GM21576 (cell line): ENCODE data around the gene PLCB3.
"Not testable (repeated sequence)": the region's sequence is repeated elsewhere in the genome, so short reads cannot be mapped to it uniquely, and the experiment has no call there.

Experiments used
- ATAC-seq: cut with Tn5 transposase; IDR thresholded peaks from one replicate; pipeline ENCODE4 v1.9.1; 2021; ENCODE audit warnings: mild to moderate bottlenecking, moderate library complexity; ENCODE audit not compliant: unreplicated experiment

PLCB3 gene

DNA sequence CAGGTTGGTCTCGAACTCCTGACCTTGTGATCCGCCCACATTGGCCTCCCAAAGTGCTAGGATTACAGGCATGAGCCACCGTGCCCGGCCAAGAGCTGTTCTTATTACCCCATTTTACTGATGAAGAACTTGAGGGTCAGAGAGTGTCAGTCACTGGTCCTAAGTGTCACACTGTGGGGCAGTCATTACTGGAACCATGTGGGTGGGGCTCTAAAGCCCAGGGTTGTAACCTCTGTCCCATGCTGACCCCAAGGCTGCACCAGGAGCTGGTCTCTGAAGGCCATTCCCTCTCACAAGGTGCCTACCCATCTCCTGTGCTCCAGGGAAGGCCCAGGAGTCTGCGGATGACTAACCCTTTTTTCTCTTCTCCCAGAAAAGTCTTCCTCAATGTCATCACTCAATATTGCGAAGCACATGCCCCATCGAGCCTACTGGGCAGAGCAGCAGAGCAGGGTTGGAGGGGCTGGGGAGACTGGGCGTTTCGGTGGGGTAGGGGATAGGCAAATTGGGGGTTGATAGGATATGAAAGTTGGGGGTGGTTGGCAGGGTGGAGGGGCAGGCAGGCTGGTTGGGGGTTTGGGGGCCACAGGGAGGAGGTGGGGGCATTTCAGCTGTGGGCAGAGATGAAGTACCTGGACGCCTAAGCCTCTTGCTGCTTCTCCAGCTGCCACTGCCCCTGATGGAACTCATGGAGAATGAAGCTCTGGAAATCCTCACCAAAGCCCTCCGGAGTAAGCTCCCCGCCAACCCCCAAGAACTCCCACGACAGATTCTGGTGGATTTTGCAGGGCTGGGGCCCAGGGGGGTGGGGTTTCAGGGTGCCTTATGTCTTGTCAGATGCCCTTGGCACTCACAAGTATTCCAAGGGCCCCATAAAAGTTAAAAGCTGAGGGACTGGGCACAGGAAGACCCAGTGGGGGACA lies 52.0 kb downstream of the PLCB3 start:
- ATAC-seq, result no peak

DNA sequence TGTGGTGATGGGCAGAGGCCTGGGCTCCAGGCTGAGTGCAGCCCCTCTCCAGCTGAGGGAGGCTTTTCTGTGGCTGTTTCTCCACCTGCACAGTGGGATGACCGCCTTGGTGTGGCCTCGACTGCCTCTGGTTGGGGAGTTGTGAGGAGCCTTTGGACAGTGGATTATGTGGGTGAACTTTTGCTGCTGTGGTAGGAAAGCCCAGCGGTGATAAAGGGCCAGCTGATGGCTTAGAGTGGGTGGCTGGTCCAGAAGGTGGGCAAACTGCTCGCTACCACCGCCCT lies 52.6 kb downstream of the PLCB3 start:
- no peak for ATAC-seq

DNA sequence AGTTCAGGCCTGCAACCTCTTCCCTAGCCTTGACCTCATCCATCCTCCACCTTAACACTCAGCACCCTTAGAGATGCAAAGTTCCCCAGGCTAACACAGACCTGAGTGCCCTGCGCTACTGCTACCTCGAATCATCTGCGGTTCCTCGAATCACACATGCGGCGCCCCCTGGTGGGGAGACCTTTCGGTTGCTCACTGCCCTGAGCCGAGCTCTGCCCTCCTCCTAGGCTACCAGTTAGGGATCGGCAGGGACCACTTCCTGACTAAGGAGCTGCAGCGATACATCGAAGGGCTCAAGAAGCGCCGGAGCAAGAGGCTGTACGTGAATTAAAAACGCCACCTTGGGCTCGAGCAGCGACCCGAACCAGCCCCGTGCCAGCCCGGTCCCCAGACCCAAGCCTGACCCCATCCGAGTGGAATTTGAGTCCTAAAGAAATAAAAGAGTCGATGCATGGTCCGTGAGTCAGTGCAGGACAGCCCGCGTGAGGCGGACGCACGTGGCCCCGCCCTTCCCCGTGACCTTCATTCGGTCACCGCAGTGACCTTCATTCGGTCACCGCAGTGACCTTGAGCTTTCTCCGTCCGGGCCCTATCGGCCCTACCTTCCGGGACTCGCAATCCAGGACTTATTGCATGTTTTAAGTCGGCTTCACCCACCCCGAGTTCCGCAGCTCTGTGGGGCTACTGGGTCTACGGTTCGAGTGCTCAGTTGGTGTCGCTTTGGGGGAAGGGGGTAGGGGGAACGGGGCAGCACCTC lies 53.2 kb downstream of the PLCB3 start:
- peak; percentile 34 for ATAC-seq

DNA sequence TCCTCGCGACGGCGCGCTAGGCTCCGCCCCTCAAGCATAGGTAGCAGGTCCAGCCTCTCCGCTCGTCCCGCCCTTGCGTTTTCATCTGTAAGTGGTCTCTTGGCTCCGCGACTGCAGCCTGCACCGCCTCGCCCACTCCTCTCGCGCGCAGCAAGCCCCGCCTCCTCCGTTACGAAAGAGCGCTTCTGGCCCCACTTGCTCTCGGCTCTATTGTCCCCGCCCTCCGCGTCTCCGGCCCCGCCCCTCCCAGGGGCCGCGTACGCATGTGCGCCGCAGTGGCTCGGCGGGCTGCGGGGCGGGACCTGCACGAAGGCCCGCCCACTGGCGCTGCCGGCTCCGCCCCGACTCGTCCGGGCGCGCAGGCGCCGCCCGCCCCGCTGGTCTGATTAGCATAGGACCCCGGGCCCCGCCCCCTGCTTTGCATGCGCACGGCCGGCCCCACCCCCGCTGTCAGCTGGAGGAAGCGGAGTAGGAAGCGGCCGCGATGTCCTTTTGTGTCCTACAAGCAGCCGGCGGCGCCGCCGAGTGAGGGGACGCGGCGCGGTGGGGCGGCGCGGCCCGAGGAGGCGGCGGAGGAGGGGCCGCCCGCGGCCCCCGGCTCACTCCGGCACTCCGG lies 53.9 kb downstream of the PLCB3 start, which contains the start of gene ESRRA:
ESRRA (plus strand) TSS at position 450 of the 616 bp plus-strand sequence. CDS start 1,656 bp downstream, outside the sequence.
- peak; percentile 77 for ATAC-seq

DNA sequence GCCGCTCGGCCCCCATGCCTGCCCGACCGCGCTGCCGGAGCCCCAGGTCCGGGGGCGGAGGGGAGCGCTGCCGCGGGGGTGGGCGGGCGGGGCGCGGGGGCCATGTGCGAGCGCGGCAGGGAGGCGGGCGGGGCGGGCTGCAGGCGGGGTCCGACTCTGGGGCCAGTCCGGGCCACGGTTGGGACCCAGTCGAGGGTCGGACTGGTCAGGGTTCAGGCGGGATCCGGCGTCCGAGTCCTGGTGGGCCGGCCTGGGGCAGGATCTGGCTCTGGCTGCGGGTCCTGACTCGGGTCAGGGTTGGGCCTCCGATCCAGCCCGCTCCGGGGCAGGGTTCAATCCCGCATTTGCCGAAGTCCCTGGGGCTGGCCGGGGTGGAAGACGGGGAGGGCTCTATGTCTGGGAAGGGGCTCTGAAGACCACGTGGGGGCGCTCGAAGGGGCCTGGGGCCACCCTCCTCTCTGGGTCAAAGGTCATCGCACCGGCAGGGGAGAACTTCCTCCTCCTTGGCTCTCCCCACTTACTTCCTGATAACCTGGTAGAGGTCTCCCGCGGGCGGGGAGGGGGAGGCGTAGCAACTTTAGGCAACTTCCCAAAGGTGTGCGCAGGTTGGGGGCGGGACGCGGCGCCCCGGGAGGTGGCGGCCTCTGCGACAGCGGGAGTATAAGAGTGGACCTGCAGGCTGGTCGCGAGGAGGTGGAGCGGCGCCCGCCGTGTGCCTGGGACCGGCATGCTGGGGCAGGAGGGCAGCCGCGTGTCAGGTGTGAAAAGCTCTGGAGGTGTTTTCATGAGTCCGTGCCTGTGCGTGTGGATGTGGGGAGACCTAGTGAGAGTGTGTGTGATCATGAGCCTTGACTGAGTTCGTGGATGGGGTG lies 54.6 kb downstream of the PLCB3 start:
- peak; percentile 17 for ATAC-seq

DNA sequence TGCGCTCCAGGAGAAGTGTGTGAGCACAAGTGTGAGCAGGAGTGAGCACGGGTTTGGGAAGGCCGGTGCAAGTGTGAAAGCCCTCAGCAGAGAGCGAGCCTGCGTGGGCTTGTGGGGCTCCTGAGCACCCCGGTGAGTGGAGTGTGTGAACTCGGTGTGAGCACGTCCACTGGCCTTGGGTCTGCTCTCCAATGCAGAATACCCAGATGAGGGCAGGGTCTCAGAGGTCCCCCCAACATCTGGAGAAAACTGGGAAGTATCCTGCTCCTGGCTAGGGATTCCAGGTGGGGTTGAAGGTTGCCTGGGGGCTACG lies 55.2 kb downstream of the PLCB3 start:
- no peak for ATAC-seq

DNA sequence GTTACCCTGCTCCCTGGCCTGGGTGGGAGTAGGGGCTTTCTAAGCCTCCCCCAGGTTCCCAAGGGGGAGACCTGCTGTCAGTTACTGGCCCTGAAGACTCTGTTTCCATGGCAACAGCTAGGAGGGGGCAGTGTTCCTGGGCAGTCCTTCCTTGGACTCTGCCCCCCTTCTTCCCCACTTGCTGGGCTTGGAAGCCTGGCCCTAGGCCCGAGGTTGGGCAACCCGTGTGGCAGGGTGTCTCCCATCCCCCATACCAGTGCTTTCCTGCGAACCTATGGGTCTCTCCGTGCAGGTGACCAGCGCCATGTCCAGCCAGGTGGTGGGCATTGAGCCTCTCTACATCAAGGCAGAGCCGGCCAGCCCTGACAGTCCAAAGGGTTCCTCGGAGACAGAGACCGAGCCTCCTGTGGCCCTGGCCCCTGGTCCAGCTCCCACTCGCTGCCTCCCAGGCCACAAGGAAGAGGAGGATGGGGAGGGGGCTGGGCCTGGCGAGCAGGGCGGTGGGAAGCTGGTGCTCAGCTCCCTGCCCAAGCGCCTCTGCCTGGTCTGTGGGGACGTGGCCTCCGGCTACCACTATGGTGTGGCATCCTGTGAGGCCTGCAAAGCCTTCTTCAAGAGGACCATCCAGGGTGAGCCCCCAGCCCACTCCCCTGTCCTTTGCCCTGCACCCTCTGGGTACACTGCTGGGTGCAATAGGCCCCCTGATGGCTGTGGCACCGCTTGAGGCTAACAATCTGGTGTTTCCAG lies 55.7 kb downstream of the PLCB3 start:
- no peak for ATAC-seq

DNA sequence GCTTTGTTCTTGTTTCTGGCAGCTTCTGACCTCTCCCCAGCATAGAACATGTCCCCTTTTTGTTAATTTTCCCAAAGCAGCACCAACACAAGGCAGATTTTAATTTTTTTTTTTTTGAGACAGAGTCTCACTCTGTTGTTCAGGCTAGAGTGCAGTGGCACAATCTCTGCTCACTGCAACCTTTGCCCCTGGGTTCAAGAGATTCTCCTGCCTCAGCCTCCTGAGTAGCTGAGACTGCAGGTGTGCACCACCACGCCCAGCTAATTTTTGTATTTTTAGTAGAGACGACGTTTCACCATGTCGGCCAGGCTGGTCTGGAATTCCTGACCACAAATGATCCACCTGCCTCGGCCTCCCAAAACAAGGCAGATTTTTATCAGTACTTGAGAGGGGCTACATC lies 56.5 kb downstream of the PLCB3 start:
- ATAC-seq, result not testable (repeated sequence)

DNA sequence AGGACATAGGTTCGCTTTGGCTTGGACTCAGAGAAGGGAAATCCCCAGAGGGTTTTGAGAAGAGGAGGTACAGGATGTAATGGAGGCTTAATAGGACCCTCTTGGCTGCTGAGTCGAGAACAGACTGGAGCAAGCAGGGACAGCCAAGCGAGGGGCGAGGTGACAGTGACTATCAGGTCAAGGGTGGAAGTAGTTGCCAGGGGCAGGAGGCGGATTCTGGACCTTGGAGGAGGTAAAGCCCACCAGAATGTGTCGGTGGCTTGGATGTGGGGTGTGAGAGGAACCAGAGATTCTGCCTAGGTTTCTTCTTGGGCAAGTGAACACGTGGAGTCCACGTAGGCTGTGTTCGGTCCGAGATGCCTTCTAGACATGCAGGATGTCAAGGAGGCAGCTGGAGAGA lies 61.6 kb downstream of the PLCB3 start:
- ATAC-seq, result no peak

DNA sequence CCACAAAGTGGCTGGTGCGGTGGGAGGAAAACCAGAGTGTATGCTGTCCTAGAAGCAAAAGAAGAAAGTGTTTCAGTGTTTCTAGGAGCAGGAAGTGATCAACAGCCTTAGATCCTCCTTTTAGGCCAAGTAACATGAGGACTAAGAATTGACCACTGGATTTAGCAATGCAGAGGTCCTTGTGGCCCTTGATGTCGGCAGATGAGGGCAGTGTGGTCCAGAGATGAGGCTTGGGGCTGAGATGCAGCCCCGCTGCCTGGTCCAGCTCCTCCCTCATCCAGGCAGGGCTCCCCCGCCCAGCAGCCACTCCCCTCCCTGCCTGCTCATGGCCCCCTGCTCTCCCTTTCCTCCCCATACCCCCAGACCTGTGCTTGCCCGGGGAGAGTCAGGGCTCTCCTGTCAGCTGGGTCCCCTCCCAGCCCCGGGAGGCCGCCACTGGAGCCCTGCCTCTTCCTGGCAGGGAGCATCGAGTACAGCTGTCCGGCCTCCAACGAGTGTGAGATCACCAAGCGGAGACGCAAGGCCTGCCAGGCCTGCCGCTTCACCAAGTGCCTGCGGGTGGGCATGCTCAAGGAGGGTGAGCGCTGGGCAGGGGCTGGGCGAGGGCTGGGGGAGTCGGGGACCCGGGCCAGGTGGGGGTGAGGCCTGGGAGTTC lies 62.3 kb downstream of the PLCB3 start:
- ATAC-seq, result no peak

DNA sequence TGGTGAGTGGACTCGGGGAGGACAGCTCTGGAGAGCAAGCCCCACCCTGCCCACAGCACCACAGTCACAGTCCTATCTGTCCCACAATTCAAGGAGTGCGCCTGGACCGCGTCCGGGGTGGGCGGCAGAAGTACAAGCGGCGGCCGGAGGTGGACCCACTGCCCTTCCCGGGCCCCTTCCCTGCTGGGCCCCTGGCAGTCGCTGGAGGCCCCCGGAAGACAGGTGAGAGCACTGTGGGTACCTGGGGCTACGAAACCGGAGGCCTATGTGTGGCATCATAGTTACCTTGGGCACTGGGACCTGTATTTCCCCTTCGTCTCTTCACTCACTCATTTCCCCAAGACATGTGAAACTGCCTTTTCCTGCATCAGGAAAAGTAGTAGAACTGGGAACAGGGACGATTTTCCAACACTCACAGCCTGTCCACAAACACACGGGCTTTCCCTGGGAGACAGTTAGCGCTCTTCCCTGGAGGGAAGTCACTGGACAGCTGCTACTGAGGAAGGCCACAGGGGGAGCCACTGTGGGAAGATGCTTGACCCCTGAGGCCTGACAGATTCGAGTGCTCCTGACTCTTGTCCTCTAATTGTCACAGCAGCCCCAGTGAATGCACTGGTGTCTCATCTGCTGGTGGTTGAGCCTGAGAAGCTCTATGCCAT lies 62.9 kb downstream of the PLCB3 start:
- ATAC-seq, result no peak

DNA sequence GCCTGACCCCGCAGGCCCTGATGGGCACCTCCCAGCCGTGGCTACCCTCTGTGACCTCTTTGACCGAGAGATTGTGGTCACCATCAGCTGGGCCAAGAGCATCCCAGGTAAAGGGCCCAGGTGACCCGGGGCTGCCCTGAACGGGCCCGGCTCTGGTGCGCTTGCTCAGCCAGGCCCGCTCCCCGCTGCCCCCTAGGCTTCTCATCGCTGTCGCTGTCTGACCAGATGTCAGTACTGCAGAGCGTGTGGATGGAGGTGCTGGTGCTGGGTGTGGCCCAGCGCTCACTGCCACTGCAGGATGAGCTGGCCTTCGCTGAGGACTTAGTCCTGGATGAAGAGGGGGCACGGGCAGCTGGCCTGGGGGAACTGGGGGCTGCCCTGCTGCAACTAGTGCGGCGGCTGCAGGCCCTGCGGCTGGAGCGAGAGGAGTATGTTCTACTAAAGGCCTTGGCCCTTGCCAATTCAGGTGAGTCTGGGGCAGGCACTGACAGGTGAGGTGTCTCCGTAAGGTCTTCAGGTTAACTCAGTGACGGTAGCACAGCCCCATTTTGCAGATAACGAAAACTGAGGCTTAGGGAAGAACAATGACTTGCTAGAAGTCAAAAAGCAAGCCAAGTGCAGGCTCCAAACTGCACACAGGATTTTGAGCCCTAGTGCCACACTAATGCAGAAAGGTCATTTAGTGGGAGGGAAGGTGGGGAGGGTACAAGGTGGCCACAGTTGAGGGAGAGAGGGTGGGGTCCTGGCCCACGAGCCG lies 63.7 kb downstream of the PLCB3 start:
- no peak for ATAC-seq

DNA sequence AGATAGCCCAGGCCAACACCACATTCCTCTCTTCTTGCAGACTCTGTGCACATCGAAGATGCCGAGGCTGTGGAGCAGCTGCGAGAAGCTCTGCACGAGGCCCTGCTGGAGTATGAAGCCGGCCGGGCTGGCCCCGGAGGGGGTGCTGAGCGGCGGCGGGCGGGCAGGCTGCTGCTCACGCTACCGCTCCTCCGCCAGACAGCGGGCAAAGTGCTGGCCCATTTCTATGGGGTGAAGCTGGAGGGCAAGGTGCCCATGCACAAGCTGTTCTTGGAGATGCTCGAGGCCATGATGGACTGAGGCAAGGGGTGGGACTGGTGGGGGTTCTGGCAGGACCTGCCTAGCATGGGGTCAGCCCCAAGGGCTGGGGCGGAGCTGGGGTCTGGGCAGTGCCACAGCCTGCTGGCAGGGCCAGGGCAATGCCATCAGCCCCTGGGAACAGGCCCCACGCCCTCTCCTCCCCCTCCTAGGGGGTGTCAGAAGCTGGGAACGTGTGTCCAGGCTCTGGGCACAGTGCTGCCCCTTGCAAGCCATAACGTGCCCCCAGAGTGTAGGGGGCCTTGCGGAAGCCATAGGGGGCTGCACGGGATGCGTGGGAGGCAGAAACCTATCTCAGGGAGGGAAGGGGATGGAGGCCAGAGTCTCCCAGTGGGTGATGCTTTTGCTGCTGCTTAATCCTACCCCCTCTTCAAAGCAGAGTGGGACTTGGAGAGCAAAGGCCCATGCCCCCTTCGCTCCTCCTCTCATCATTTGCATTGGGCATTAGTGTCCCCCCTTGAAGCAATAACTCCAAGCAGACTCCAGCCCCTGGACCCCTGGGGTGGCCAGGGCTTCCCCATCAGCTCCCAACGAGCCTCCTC lies 64.6 kb downstream of the PLCB3 start:
- not testable (repeated sequence) for ATAC-seq

DNA sequence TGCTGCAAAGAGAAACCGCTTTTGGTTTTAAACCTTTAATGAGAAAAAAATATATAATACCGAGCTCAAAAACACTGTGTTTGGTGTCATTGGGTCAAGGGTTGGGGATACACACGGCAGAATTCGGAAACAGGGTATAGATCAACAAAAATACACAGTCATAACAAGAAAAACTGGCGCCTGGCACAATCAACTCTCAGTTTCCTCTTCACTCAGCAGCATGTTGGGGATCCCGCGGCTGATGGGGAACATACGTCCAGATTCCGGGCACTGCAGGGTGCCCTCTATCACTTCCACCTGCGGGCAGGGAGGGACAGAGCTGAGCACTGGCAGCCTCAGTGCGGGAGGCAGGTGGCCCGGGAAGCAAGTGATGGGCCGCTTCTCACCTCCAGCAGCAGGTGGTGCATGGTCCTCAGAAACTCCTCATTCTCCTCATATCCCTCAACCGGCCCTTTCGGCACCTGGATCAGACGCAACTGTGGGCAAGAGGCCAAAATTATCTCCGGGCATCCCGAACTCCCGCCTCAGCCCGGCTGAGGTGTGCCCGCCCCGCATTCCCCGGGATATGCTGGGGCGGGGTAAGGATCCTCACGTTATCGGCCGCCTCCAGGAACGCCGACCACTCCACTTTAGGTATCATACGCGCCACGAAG lies 65.5 kb downstream of the PLCB3 start:
- ATAC-seq, result peak; percentile 6

DNA sequence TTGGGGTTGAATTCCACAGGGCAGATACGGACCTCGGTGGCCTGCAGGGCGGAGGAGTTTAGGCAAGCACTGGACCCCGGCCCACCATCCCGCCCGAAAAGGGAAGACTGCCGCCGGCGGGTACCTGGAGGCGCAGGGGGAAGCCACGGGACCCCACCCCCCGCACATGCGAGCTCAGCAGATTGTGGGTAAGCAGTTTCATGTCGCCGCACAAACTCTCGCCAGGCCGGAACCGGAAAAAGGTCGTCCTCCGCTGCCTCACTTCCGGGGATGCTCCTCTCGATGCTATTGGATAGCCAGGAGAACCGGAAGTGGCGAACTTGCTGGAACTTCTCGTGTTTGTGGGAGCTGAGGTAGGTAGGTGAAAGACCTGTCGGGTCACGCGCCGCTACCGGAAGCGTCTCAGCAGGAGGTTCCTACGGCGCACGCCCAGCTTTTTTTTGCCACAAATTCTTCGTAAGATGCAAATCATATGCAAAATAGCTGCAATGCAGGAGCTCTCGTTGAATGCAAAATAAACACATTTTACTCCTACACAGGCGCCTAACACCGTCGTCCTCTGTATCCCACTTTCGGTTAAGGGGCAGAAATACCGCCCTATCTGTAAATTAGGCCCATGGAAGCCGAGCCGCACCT lies 66.1 kb downstream of the PLCB3 start, which contains the start of gene TRMT112:
TRMT112 (minus strand) TSS at position 235 of the 636 bp plus-strand sequence; CDS start at position 202, 33 bp downstream.
- ATAC-seq, result peak; percentile 49
